D721Med (cell line): Measurements from ENCODE around the gene SLC22A17.

Experiments
- DNase-seq: peaks from one replicate; pipeline ENCODE4 v3.0.0; 2011; ENCODE audit warnings: low spot score; ENCODE audit not compliant: insufficient read length
- FAIRE-seq: peaks from 2 replicates; lab custom pipeline; 2011; peaks lifted over from hg19 to GRCh38; lab: Jason Lieb, UNC
- CTCF ChIP-seq: IDR thresholded peaks from 2 replicates; pipeline ENCODE4 v1.5.1; 2012; ENCODE audit warnings: mild to moderate bottlenecking, control low read depth; ENCODE audit not compliant: insufficient read depth; ENCODE audit errors: missing control alignments

Gene SLC22A17

GRCh38 chr14:23376482-23377197, 24.0 kb upstream of the SLC22A17 start, which contains the start of gene CMTM5:
CMTM5 (plus strand) TSS chr14:23377046; CDS start chr14:23377252, 206 bp downstream.
- FAIRE-seq (no peak), DNase-seq (no peak)
- TF ChIP-seq CTCF, result no peak

- FAIRE-seq (no peak), DNase-seq (no peak)
- no peak for TF ChIP-seq CTCF
Observed at GRCh38 chr14:23375527-23376251, 23.0 kb upstream of the SLC22A17 start.

GRCh38 chr14:23373041-23373440, 20.4 kb upstream of the SLC22A17 start:
- no peak for DNase-seq
- no peak for FAIRE-seq
- TF ChIP-seq CTCF, result no peak

- no peak for TF ChIP-seq CTCF
- DNase-seq (no peak), FAIRE-seq (no peak)
Observed at GRCh38 chr14:23372509-23372908, 19.8 kb upstream of the SLC22A17 start, which contains the start of gene IL25. IL25 (plus strand) TSS chr14:23372809.

- no peak for FAIRE-seq
- no peak for DNase-seq
- TF ChIP-seq CTCF, result no peak
Observed at GRCh38 chr14:23371865-23372264, 19.2 kb upstream of the SLC22A17 start.

GRCh38 chr14:23370221-23370620, 17.5 kb upstream of the SLC22A17 start:
- no peak for FAIRE-seq
- DNase-seq, result no peak
- TF ChIP-seq CTCF, result no peak

- DNase-seq, result peak; percentile 93
- TF ChIP-seq CTCF, result no peak
- no peak for FAIRE-seq
Observed at GRCh38 chr14:23366426-23366921, 13.8 kb upstream of the SLC22A17 start.
